ENCODE results near the gene UBE3B. TPM values are rescaled to one million over a fixed set of nuclear protein-coding genes. Genes with fewer than 3 reads are reported as not detected.

Gene UBE3B
- polyA plus RNA-seq, 1 donor (not counting 4 experiments of a cell fraction or from before 2014, with no cell fraction given), result 27.1 TPM

- H3K4me3 ChIP-seq (ENCODE audit: control insufficient read depth in 2 of 3, extremely low read depth in 1 of 3, insufficient read depth in 2 of 3, low read depth in 1 of 3, low read length in 3 of 3), result no peak overlapping the region
- H3K4me1 ChIP-seq (ENCODE audit: control insufficient read depth, extremely low read depth, insufficient read depth, low read length), result peaks cover 2% of the 10 kb centered on the region
- no peaks in the 10 kb centered on the region for H3K27me3 ChIP-seq (ENCODE audit: control insufficient read depth, extremely low read depth, insufficient read depth, low read length)
- H3K36me3 ChIP-seq (ENCODE audit: control insufficient read depth in 2 of 2, extremely low read depth in 1 of 2, insufficient read depth in 2 of 2, low read length in 2 of 2), result peaks cover 25 to 36% of the 10 kb centered on the region in 2 experiments
- no peaks in the 10 kb centered on the region for H3K9me1 ChIP-seq (ENCODE audit: control insufficient read depth, extremely low read depth, insufficient read depth, low read length)
- no peak for TF ChIP-seq EZH2 (IDR thresholded peaks at IDR 0.05; ENCODE audit: low read length)
- TF ChIP-seq CTCF (optimal IDR thresholded peaks at IDR 0.05 in 1 of 3, IDR thresholded peaks at IDR 0.05 in 1 of 3, conservative IDR thresholded peaks at IDR 0.05 in 1 of 3; ENCODE audit: extremely low read depth in 1 of 3, insufficient read depth in 2 of 3, low read length in 3 of 3), result no peak
- H3K4me2 ChIP-seq (ENCODE audit: control insufficient read depth, extremely low read depth, insufficient read depth, low read depth, low read length), result no peak overlapping the region
- no peaks in the 10 kb centered on the region for H3K79me2 ChIP-seq (ENCODE audit: control insufficient read depth, insufficient read depth, low read length)
- no peak overlapping the region for H2AFZ ChIP-seq (ENCODE audit: control insufficient read depth, low read length)
- dilution Hi-C loops (cut with MboI; ENCODE audit: extremely low pct_ligation_motif_present, low sequenced_read_pairs), result no loop called here
- H3K27ac ChIP-seq (ENCODE audit: control insufficient read depth, insufficient read depth, low read length), result no peak overlapping the region
- H3K9ac ChIP-seq (ENCODE audit: control insufficient read depth, extremely low read depth, insufficient read depth, low read length), result no peak overlapping the region
- FAIRE-seq (no peak), DNase-seq (ENCODE audit: low read depth, low spot score) (no peak)
- H4K20me1 ChIP-seq (ENCODE audit: control insufficient read depth, extremely low read depth, insufficient read depth, low read length), result no peaks in the 10 kb centered on the region
- H3K9me3 ChIP-seq (ENCODE audit: control insufficient read depth, low read depth, low read length), result no peaks in the 10 kb centered on the region
Measured at GRCh38 chr12:109492371-109492770, 14.9 kb downstream of the UBE3B start.

- no peaks in the 10 kb centered on the region for H3K9me1 ChIP-seq (ENCODE audit: control insufficient read depth, extremely low read depth, insufficient read depth, low read length)
- no peaks in the 10 kb centered on the region for H4K20me1 ChIP-seq (ENCODE audit: control insufficient read depth, extremely low read depth, insufficient read depth, low read length)
- no peak overlapping the region for H3K4me2 ChIP-seq (ENCODE audit: control insufficient read depth, extremely low read depth, insufficient read depth, low read depth, low read length)
- peaks cover 9% of the 10 kb centered on the region for H3K4me1 ChIP-seq (ENCODE audit: control insufficient read depth, extremely low read depth, insufficient read depth, low read length)
- dilution Hi-C loops (cut with MboI; ENCODE audit: extremely low pct_ligation_motif_present, low sequenced_read_pairs), result no loop called here
- no peak for TF ChIP-seq EZH2 (IDR thresholded peaks at IDR 0.05; ENCODE audit: low read length)
- no peak for TF ChIP-seq CTCF (optimal IDR thresholded peaks at IDR 0.05 in 1 of 3, IDR thresholded peaks at IDR 0.05 in 1 of 3, conservative IDR thresholded peaks at IDR 0.05 in 1 of 3; ENCODE audit: extremely low read depth in 1 of 3, insufficient read depth in 2 of 3, low read length in 3 of 3)
- no peaks in the 10 kb centered on the region for H3K9me3 ChIP-seq (ENCODE audit: control insufficient read depth, low read depth, low read length)
- H3K36me3 ChIP-seq (ENCODE audit: control insufficient read depth in 2 of 2, extremely low read depth in 1 of 2, insufficient read depth in 2 of 2, low read length in 2 of 2), result peaks cover 21 to 30% of the 10 kb centered on the region in 2 experiments
- DNase-seq (ENCODE audit: low read depth, low spot score) (no peak), FAIRE-seq (no peak)
- H2AFZ ChIP-seq (ENCODE audit: control insufficient read depth, low read length), result no peak overlapping the region
- H3K27me3 ChIP-seq (ENCODE audit: control insufficient read depth, extremely low read depth, insufficient read depth, low read length), result no peaks in the 10 kb centered on the region
- no peaks in the 10 kb centered on the region for H3K79me2 ChIP-seq (ENCODE audit: control insufficient read depth, insufficient read depth, low read length)
- no peak overlapping the region for H3K4me3 ChIP-seq (ENCODE audit: control insufficient read depth in 2 of 3, extremely low read depth in 1 of 3, insufficient read depth in 2 of 3, low read depth in 1 of 3, low read length in 3 of 3)
- H3K27ac ChIP-seq (ENCODE audit: control insufficient read depth, insufficient read depth, low read length), result no peak overlapping the region
- no peak overlapping the region for H3K9ac ChIP-seq (ENCODE audit: control insufficient read depth, extremely low read depth, insufficient read depth, low read length)
Measured at GRCh38 chr12:109493090-109493489, 15.7 kb downstream of the UBE3B start.
